A549 (cell line): ENCODE results near the gene LMBR1. TPM values are rescaled to one million over a fixed set of nuclear protein-coding genes. Genes with fewer than 3 reads are reported as not detected.
A peak's percentile ranks its signal among the peaks of the same experiment; 100 is the strongest.

Experiments used
- ATAC-seq, 2 experiments: fragments of 200-7000 bp in 1 of 2; fragments of >200 bp in 1 of 2; cut with Nextera tagmentation in 1 of 2; cut with Tn5 transposase in 1 of 2; 3 replicates each; pipeline versions ENCODE4 v1.8.0 to v1.9.1; 2018 to 2020; ENCODE audit warnings: mild to moderate bottlenecking in 1 of 2, moderate library complexity in 1 of 2
- CTCF ChIA-PET: fragments of 300-600 bp; sonication (Branson Sonifier 250); formaldehyde crosslinking; extraction: SDS; loops from one replicate; lab custom pipeline; 2021; ENCODE audit warnings: antibody characterized with exemption, inconsistent platforms; lab: Yijun Ruan, JAX
- POLR2A ChIA-PET: fragments of 350-600 bp; formaldehyde crosslinking; extraction: SDS; loops from one replicate; lab custom pipeline; 2021; ENCODE audit warnings: antibody characterized with exemption, inconsistent platforms; lab: Yijun Ruan, JAX
- DNase-seq, 2 experiments: peaks; one replicate each; pipeline versions ENCODE4 v3.0.0 to v3.0.0-alpha.2; 2011 to 2016; ENCODE audit warnings: low read depth in 1 of 2, low spot score in 1 of 2
- FAIRE-seq: peaks from 2 replicates; lab custom pipeline; 2011; peaks lifted over from hg19 to GRCh38; lab: Jason Lieb, UNC
- H3K27ac ChIP-seq, 2 experiments: fragments of >200 bp; sonication (Bioruptor Twin); formaldehyde crosslinking; 3 replicates each; pipeline ENCODE4 v1.5.1; 2016 to 2017
- H3K4me1 ChIP-seq: fragments of >200 bp; sonication (Bioruptor Twin); formaldehyde crosslinking; 3 replicates; pipeline ENCODE4 v1.6.1; 2016
- H3K4me2 ChIP-seq: fragments of >200 bp; sonication (Bioruptor Twin); formaldehyde crosslinking; 3 replicates; pipeline ENCODE4 v1.6.1; 2016
- H3K4me3 ChIP-seq: fragments of >200 bp; sonication (Bioruptor Twin); formaldehyde crosslinking; 3 replicates; pipeline ENCODE4 v1.5.1; 2016
- H3K9me3 ChIP-seq: fragments of >200 bp; sonication (Bioruptor Twin); formaldehyde crosslinking; 3 replicates; pipeline ENCODE4 v1.6.1; 2016
- CBX8 ChIP-seq: fragments of 200-600 bp; sonication (generic); IDR thresholded peaks from 2 replicates; pipeline ENCODE4 v1.6.1; 2016
- E2F6 ChIP-seq: IDR thresholded peaks from 2 replicates; pipeline ENCODE4 v1.6.1; 2012; ENCODE audit warnings: low read depth, borderline replicate concordance
- EHF ChIP-seq: fragments of 250-450 bp; sonication (Bioruptor Pico); IDR thresholded peaks from 2 replicates; pipeline ENCODE4 v1.5.0; 2020; ENCODE audit warnings: mild to moderate bottlenecking
- EHMT2 ChIP-seq: fragments of 200-600 bp; sonication (generic); IDR thresholded peaks from 2 replicates; pipeline ENCODE4 v1.6.1; 2016; ENCODE audit warnings: antibody characterized with exemption, low read depth, mild to moderate bottlenecking, moderate library complexity
- ESRRA ChIP-seq: fragments of 150-350 bp; IDR thresholded peaks from 2 replicates; pipeline ENCODE4 v1.6.1; 2014; ENCODE audit warnings: mild to moderate bottlenecking, low read length, borderline replicate concordance
- FOSB ChIP-seq: fragments of 250-450 bp; sonication (Bioruptor Pico); IDR thresholded peaks from 2 replicates; pipeline ENCODE4 v1.5.0; 2020; ENCODE audit warnings: mild to moderate bottlenecking, moderate library complexity
- FOSL2 ChIP-seq, 2 experiments: fragments of 450-650 bp in 1 of 2; fragments of >200 bp in 1 of 2; sonication (Bioruptor Twin) in 1 of 2; formaldehyde crosslinking; IDR thresholded peaks; 2 replicates each; pipeline versions ENCODE4 v1.5.0 to v1.6.1; 2016 to 2020; ENCODE audit warnings: mild to moderate bottlenecking in 1 of 2, moderate library complexity in 1 of 2
- GATA3 ChIP-seq: IDR thresholded peaks from 2 replicates; pipeline ENCODE4 v1.6.1; 2012; ENCODE audit warnings: borderline replicate concordance
- HDAC2 ChIP-seq: fragments of 200-600 bp; sonication (generic); IDR thresholded peaks from 2 replicates; pipeline ENCODE4 v1.6.1; 2016
- HEYL ChIP-seq: fragments of 250-450 bp; sonication (Bioruptor Pico); IDR thresholded peaks from 2 replicates; pipeline ENCODE4 v1.8.0; 2021; ENCODE audit warnings: mild to moderate bottlenecking, moderate library complexity
- HMGXB4 ChIP-seq: fragments of 250-450 bp; sonication (Bioruptor Pico); IDR thresholded peaks from 2 replicates; pipeline ENCODE4 v1.5.0; 2021; ENCODE audit warnings: mild to moderate bottlenecking, moderate library complexity, borderline replicate concordance
- HOXA7 ChIP-seq: fragments of 250-450 bp; sonication (Bioruptor Pico); IDR thresholded peaks from 2 replicates; pipeline ENCODE4 v1.5.0; 2020; ENCODE audit warnings: mild to moderate bottlenecking, moderate library complexity
- HOXB13 ChIP-seq: fragments of 250-450 bp; sonication (Bioruptor Pico); IDR thresholded peaks from 2 replicates; pipeline ENCODE4 v1.5.0; 2020; ENCODE audit warnings: low read depth, mild to moderate bottlenecking, moderate library complexity
- JUNB ChIP-seq: fragments of >200 bp; sonication (Bioruptor Twin); formaldehyde crosslinking; IDR thresholded peaks from 2 replicates; pipeline ENCODE4 v1.6.1; 2016
- KDM1A ChIP-seq: fragments of 200-600 bp; sonication (generic); IDR thresholded peaks from 2 replicates; pipeline ENCODE4 v1.6.1; 2016; ENCODE audit warnings: low read depth, mild to moderate bottlenecking
- PHF8 ChIP-seq: fragments of 200-600 bp; sonication (generic); IDR thresholded peaks from 2 replicates; pipeline ENCODE4 v1.6.1; 2016; ENCODE audit warnings: low read depth, mild to moderate bottlenecking, antibody characterized with exemption, moderate library complexity, borderline replicate concordance
- POLR2A ChIP-seq: IDR thresholded peaks from 2 replicates; pipeline ENCODE4 v1.6.1; 2012; ENCODE audit warnings: mild to moderate bottlenecking, low read length
- POLR2AphosphoS2 ChIP-seq: conservative IDR thresholded peaks from 2 replicates; pipeline ENCODE4 v1.6.1; 2012; ENCODE audit warnings: low read length, improper control_type of control experiment, inconsistent platforms
- RCOR1 ChIP-seq: fragments of 150-350 bp; IDR thresholded peaks from 2 replicates; pipeline ENCODE4 v1.6.1; 2014; ENCODE audit warnings: antibody characterized with exemption, low read length, low read depth
- SREBF2 ChIP-seq: fragments of 450-650 bp; IDR thresholded peaks from 2 replicates; pipeline ENCODE4 v1.6.1; 2014; ENCODE audit warnings: mild to moderate bottlenecking, moderate library complexity
- USF2 ChIP-seq: fragments of 450-650 bp; IDR thresholded peaks from 2 replicates; pipeline ENCODE4 v1.6.1; 2014; ENCODE audit warnings: antibody characterized with exemption
- ZC3H11A ChIP-seq: fragments of 450-650 bp; IDR thresholded peaks from 2 replicates; pipeline ENCODE4 v1.6.1; 2014; ENCODE audit warnings: antibody characterized with exemption, mild to moderate bottlenecking
- ZNF302 ChIP-seq: fragments of 250-450 bp; sonication (Bioruptor Pico); IDR thresholded peaks from 2 replicates; pipeline ENCODE4 v1.9.0; 2021; ENCODE audit warnings: inconsistent platforms, mild to moderate bottlenecking, moderate library complexity
- WGBS: methylation state at CpG from one replicate; pipeline ENCODE4 v1.1.6; 2017; ENCODE audit errors: missing lambda C conversion rate; 5-methylcytosine and 5-hydroxymethylcytosine counted together
- polyA plus RNA-seq, 4 experiments: library from polyadenylated mRNA; depleted of rRNA in 3 of 4; stranded (reverse); fragments of >200 nt; fragmentation: RNase III in 1 of 4; extraction: RNeasy Plus Mini Kit Qiagen cat#74134 plus additional on column Dnase treatment in 1 of 4; gene quantifications; 2 replicates in 3 of 4; 3 replicates in 1 of 4; pipeline ENCODE4 v1.2.3, GENCODE V29; 2011 to 2017
- TF ChIP-seq, protein P1 (sequence below): fragments of 250-450 bp; sonication (Bioruptor Pico); IDR thresholded peaks from 2 replicates; pipeline ENCODE4 v1.5.0; 2020; ENCODE audit warnings: low read depth, mild to moderate bottlenecking, moderate library complexity
- TF ChIP-seq, protein P2 (sequence below): fragments of >200 bp; sonication (Bioruptor Twin); formaldehyde crosslinking; IDR thresholded peaks from 3 replicates; pipeline ENCODE4 v1.6.1; 2016
- TF ChIP-seq, protein P3 (sequence below): fragments of >200 bp; sonication (Bioruptor Twin); formaldehyde crosslinking; IDR thresholded peaks from 3 replicates; pipeline ENCODE4 v1.5.1; 2016

LMBR1 gene
- polyA plus RNA-seq, 2 of the 4 experiments (the other 2 are of a cell fraction) = 33.2 to 42.3 TPM

DNA sequence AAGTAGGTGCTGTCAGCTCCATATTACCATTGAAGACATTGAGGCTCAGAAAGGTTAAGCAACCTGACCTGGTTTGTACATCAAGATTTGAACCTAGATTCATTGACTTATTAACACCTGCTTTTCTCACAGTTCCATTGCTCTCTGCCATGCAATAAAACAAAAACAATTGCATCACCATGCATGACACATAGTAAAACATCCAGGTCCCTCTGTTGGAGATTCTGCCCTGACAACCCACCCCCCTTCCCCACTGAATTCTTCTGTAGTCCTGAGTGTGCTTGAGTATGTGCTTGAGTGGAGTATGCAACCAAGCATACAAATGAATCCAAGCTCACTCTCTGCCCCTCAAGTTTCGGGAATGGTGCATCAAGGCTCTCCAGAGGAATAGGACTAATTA, 6.0 kb upstream of the LMBR1 start (continued):
- TF ChIP-seq, protein P1, sequence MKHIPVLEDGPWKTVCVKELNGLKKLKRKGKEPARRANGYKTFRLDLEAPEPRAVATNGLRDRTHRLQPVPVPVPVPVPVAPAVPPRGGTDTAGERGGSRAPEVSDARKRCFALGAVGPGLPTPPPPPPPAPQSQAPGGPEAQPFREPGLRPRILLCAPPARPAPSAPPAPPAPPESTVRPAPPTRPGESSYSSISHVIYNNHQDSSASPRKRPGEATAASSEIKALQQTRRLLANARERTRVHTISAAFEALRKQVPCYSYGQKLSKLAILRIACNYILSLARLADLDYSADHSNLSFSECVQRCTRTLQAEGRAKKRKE (CRISPR knock-in tag) = no peak
- TF ChIP-seq HDAC2 (no peak), JUNB (no peak), RCOR1 (no peak), EHMT2 (no peak), CBX8 (no peak), SREBF2 (no peak)

- H3K27ac ChIP-seq = 0 out of 6 replicates have a peak overlapping the region, but pooled peaks of 1 of the 2 experiments have one; percentile 37
- ChIA-PET POLR2A (no interaction called here), CTCF (no interaction called here)
- TF ChIP-seq HEYL (CRISPR knock-in tag) (no peak), RCOR1 (no peak), HOXA7 (CRISPR knock-in tag) (no peak), FOSB (CRISPR knock-in tag) (no peak), HOXB13 (CRISPR knock-in tag) (no peak), E2F6 (no peak), KDM1A (no peak)
- TF ChIP-seq, protein P2, sequence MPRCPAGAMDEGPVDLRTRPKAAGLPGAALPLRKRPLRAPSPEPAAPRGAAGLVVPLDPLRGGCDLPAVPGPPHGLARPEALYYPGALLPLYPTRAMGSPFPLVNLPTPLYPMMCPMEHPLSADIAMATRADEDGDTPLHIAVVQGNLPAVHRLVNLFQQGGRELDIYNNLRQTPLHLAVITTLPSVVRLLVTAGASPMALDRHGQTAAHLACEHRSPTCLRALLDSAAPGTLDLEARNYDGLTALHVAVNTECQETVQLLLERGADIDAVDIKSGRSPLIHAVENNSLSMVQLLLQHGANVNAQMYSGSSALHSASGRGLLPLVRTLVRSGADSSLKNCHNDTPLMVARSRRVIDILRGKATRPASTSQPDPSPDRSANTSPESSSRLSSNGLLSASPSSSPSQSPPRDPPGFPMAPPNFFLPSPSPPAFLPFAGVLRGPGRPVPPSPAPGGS = no peak
- H3K9me3 ChIP-seq = no peaks in the 10 kb centered on the region
- no peak for FAIRE-seq
- WGBS = 38% methylated on average over 8 of the region's 8 CpGs
- no peak overlapping the region for H3K4me3 ChIP-seq
- peak overlapping the region; percentile 10; the same call in 1 of the 3 replicates for H3K4me2 ChIP-seq
- H3K4me1 ChIP-seq = peaks cover 13% of the 10 kb centered on the region
- DNase-seq = peak in 1 of 2 experiments; percentile 61
- ATAC-seq = peak; percentile 4; a peak in 2 of 6 replicates
Observed at GRCh38 chr7:156897673-156898072, 4.7 kb upstream of the LMBR1 start.

DNA sequence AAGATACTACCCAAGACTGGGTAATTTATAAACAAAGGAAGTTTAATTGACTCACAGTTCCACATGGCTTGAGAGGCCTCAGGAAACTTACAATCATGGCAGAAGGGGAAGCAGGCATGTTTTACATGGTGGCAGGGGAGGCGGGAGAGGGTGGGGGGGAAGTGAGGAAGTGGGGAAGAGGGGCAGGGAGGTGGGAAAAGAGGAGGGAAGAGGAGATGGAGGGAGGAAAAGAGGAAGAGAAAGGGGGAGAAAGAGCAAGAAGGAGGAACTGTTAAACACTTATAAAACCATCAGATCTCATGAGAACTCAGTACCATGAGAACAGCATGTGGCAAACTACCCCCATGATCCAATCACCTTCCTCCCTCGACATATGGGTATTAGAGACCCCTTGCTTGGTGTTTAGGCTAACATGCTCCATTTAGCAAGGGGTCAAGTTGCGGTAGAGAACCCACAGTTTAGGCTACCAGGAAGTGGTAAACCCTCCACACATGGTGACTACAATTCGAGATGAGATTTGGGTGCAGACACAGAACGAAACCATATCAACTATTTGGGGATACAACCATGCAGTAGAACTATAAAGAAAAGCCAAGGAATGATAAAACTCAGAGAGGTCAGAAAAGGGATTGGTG, 3.5 kb upstream of the LMBR1 start:
- TF ChIP-seq KDM1A (no peak), ZNF302 (no peak), HMGXB4 (no peak), RCOR1 (no peak), FOSL2 (IDR thresholded peaks at IDR 0.05) (no peak), FOSL2 (CRISPR knock-in tag; IDR thresholded peaks at IDR 0.05) (no peak), ZC3H11A (no peak), PHF8 (no peak), USF2 (no peak), SREBF2 (no peak), GATA3 (no peak), POLR2AphosphoS2 (no peak), POLR2A (no peak), EHMT2 (no peak), ESRRA (no peak), EHF (CRISPR knock-in tag) (no peak), HDAC2 (no peak), HOXA7 (CRISPR knock-in tag) (no peak)
- TF ChIP-seq, protein P3, sequence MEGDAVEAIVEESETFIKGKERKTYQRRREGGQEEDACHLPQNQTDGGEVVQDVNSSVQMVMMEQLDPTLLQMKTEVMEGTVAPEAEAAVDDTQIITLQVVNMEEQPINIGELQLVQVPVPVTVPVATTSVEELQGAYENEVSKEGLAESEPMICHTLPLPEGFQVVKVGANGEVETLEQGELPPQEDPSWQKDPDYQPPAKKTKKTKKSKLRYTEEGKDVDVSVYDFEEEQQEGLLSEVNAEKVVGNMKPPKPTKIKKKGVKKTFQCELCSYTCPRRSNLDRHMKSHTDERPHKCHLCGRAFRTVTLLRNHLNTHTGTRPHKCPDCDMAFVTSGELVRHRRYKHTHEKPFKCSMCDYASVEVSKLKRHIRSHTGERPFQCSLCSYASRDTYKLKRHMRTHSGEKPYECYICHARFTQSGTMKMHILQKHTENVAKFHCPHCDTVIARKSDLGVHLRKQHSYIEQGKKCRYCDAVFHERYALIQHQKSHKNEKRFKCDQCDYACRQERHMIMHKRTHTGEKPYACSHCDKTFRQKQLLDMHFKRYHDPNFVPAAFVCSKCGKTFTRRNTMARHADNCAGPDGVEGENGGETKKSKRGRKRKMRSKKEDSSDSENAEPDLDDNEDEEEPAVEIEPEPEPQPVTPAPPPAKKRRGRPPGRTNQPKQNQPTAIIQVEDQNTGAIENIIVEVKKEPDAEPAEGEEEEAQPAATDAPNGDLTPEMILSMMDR = no peak
- Histone ChIP-seq H3K27ac (no peak overlapping the region), H3K4me2 (no peak overlapping the region), H3K4me1 (peaks cover 16% of the 10 kb centered on the region), H3K4me3 (no peak overlapping the region), H3K9me3 (no peaks in the 10 kb centered on the region)
- ChIA-PET CTCF (no interaction called here), POLR2A (no interaction called here)
- WGBS = 81% methylated on average over 5 of the region's 5 CpGs
- no peak for ATAC-seq
- DNase-seq = no peak
- no peak for FAIRE-seq
